A549 treated with AZD2906 at 1 μM for 4 hours (cell line): ENCODE results near the gene CIB2. TPM values are rescaled to one million over a fixed set of nuclear protein-coding genes. Genes with fewer than 3 reads are reported as not detected.

Experiments used
- total RNA-seq: library from RNA; stranded (reverse); fragments of 200-300 nt; extraction: Qiagen RNA extraction; gene quantifications from 5 replicates; pipeline ENCODE4 v1.2.3, GENCODE V29; 2022

CIB2 gene
- 24.4 to 28.2 TPM (median 28.0 TPM) in 5 replicates for total RNA-seq

DNA sequence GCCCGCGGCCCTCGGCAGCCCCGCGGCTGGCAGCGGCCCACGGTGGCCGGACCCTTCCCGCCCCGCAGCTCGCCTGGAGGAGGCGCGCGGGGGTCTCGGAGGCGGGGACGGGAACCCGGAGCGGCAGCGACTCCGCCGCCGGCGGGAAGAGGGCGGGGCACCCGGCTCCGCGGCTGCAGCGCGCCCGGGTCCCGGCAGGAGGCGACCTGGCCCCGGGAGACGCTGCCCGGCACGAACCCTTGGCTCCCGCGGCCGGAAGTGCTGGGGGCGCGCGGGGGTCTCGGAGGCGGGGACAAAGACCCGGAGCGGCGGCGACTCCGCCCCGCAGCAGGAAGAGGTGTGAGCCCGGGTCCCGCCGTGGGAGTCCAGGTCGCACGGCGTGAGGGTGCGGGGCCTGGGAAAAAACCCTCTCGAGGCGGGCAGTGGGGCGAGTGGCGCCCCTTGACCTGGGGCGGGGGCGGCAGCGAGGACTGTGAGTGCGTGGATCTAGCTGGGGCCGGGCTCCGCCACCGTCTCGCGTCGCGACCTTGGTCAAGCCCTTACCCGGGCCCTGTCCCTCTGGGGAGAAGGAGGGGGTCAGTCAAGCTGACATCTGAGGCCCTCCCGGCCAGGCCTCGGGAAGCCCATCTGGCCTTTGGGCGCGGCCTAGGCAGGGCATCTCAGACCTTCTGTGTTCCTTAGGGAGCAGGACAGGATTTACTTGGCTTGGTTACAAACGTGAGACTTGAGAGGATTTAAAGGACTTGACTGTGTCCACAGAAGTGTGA lies at the start of gene CIB2:
Gene CIB2 (minus strand): TSS at position 151 of the 767 bp plus-strand sequence. CDS start 230 bp downstream, outside the sequence.

DNA sequence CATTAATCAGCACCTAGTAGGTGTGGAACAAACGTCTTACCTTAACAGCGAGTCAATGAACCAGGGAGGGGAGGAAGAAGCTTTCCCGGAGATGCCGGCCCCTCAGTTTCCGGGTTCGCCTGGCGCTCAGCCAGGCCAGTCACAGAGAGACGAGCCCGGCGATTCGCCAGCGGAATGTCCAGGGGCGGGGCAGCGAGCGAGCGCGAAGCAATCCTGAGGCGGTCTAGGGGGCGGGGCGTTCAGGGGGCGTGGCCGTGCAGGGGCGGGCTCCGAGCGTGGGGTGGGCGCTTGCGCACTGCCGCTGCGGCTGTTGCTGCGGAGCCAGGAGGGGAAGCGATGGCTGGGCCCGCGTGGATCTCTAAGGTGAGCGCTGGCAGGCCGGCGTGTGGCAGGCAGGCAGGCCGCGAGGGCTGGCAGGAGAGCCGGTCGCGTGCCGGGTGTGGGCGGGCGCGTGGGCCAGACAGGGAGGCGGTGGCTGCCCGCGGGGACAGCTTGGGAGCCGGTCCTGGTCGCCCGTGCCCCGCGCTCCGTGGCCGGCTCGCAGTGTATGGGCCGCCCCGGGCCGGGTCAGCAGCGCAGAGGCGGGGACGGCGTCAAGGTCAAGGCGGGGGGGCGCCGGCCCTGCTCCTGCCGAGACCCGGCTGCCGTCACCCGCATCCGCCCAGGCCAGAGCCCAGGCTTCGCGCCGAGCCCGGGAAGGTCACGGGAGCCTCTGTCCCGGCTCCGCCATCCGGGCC lies 18.0 kb upstream of the CIB2 start, which contains the start of gene IDH3A:
Gene IDH3A (plus strand): TSS at position 295 of the 737 bp plus-strand sequence. CDS start 42 bp downstream, at position 337.

DNA sequence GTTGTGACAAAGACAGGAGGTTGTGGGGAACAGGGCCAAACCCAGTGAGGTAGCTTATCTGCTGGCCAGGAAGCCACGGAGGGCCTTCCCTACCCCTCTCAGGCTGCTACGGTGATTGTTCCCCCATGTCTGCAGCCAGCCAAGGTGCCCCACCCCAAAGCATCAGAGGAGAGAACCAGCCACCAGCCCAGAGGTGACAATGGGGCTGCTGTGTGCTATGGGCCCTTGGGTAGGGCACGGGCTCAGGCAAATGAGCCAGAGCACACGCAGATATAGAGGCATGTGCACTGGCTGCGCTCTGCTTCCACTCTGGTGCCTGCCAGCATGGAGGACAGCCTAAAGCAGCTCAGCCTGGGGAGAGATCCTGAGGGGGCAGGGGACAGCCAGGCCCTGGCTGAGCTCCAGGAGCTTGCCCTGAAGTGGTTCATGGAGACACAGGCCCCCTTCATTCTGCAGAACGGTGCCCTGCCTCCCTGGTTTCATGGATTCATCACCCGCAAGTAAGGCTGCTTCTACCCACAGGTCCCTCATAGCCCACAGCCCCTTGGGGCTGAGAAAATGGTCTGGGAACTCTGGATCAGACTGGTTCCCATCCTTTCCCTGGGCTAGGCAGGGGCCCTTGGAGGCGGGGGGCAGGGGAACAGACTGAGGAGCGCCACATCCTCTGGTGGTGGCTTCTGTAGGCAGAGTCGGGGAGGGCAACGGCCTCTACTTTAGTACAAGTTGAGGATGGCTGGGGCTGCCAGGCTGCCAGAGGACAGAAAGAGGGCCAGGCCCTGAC lies 38.8 kb downstream of the CIB2 start, which contains the start of gene SH2D7:
Gene SH2D7 (plus strand): TSS at position 301 of the 781 bp plus-strand sequence. CDS start 24 bp downstream, at position 325.

GRCh38 chr15:78077053-78077870 lies 54.0 kb downstream of the CIB2 start, which contains the start of gene TBC1D2B:
Gene TBC1D2B, minus strand, starts transcription at chr15:78077711. Its CDS starts 59 bp downstream, at chr15:78077652.

Other genes with a start within 250 kb of the CIB2 start
- 14.6 to 17.6 TPM (median 15.7 TPM) in 5 replicates for gene TBC1D2B, start 53.7 kb downstream of the CIB2 start, total RNA-seq
- not detected in 5 replicates for gene SH2D7, start 38.9 kb downstream of the CIB2 start, total RNA-seq
- 63.4 to 90.4 TPM (median 64.7 TPM) in 5 replicates for gene IDH3A, start 17.9 kb upstream of the CIB2 start, total RNA-seq
- 0.10 to 0.48 TPM (median 0.26 TPM) in 5 replicates for gene ACSBG1, start 103.1 kb upstream of the CIB2 start, total RNA-seq
- 0.06 to 0.11 TPM (median 0.10 TPM) in 3 of 5 replicates, not detected in the others for gene DNAJA4, start 133.1 kb upstream of the CIB2 start, total RNA-seq
- 79.3 to 124 TPM (median 84.3 TPM) in 5 replicates for gene SKIC8, start 168.2 kb upstream of the CIB2 start, total RNA-seq
- 0.98 to 2.4 TPM (median 1.8 TPM) in 5 replicates for gene CRABP1, start 208.9 kb upstream of the CIB2 start, total RNA-seq